Neutrophil (primary cell): ENCODE results near the gene CIAO3.
A peak's percentile ranks its signal among the peaks of the same experiment; 100 is the strongest.
"Not testable (repeated sequence)": the region's sequence is repeated elsewhere in the genome, so short reads cannot be mapped to it uniquely, and the experiment has no call there.

ENCODE experiments used
- H3K27ac ChIP-seq: fragments of 200-600 bp; sonication (generic); 2 replicates; pipeline ENCODE4 v1.5.1; 2016; ENCODE audit warnings: mild to moderate bottlenecking, moderate library complexity
- H3K27me3 ChIP-seq: fragments of 200-600 bp; sonication (generic); 2 replicates; pipeline ENCODE4 v1.6.0; 2016; ENCODE audit warnings: mild to moderate bottlenecking
- H3K36me3 ChIP-seq: fragments of 200-600 bp; sonication (generic); 2 replicates; pipeline ENCODE4 v1.5.1; 2017
- H3K4me1 ChIP-seq, 2 experiments: fragments of 200-600 bp in 1 of 2; sonication (generic) in 1 of 2; 1 replicate in 1 of 2; 2 replicates in 1 of 2; pipeline versions ENCODE4 v1.5.1 to v1.6.1; 2013 to 2016; ENCODE audit warnings: low read depth in 1 of 2, low read length in 1 of 2, mild to moderate bottlenecking in 1 of 2, moderate library complexity in 1 of 2; ENCODE audit not compliant: control insufficient read depth in 1 of 2, insufficient read depth in 1 of 2
- H3K4me3 ChIP-seq, 2 experiments: fragments of 200-600 bp in 1 of 2; sonication (generic) in 1 of 2; 1 replicate in 1 of 2; 2 replicates in 1 of 2; pipeline ENCODE4 v1.5.1; 2013 to 2016; ENCODE audit warnings: low read depth in 1 of 2, low read length in 1 of 2, mild to moderate bottlenecking in 1 of 2, moderate library complexity in 1 of 2
- H3K9me3 ChIP-seq: fragments of 200-600 bp; sonication (generic); 2 replicates; pipeline ENCODE4 v1.5.1; 2016
- CTCF ChIP-seq: fragments of 200-600 bp; sonication (generic); IDR thresholded peaks from 2 replicates; pipeline ENCODE4 v1.5.1; 2016; ENCODE audit warnings: antibody characterized with exemption

Gene CIAO3

GRCh38 chr16:746637-747036 is 5.8 kb upstream of the CIAO3 start:
- H3K4me1 ChIP-seq: no peaks in the 10 kb centered on the region
- no peaks in the 10 kb centered on the region for H3K9me3 ChIP-seq
- no peak overlapping the region for H3K4me3 ChIP-seq
- no peaks in the 10 kb centered on the region for H3K36me3 ChIP-seq
- H3K27ac ChIP-seq: no peak overlapping the region
- peaks cover 6% of the 10 kb centered on the region for H3K27me3 ChIP-seq
- no peak for TF ChIP-seq CTCF

- Histone ChIP-seq H3K27ac (no peak overlapping the region), H3K4me1 (peaks cover 4 to 6% of the 10 kb centered on the region in 2 experiments), H3K4me3 (no peak overlapping the region), H3K9me3 (no peaks in the 10 kb centered on the region), H3K27me3 (peaks cover 6% of the 10 kb centered on the region), H3K36me3 (no peaks in the 10 kb centered on the region)
- no peak for TF ChIP-seq CTCF
These were observed 4.9 kb upstream of the CIAO3 start for GRCh38 chr16:745739-746138.

- Histone ChIP-seq H3K27ac (no peak overlapping the region), H3K36me3 (no peaks in the 10 kb centered on the region), H3K4me3 (no peak overlapping the region), H3K9me3 (no peaks in the 10 kb centered on the region), H3K4me1 (peaks cover 12 to 15% of the 10 kb centered on the region in 2 experiments), H3K27me3 (peaks cover 6% of the 10 kb centered on the region)
- no peak for TF ChIP-seq CTCF
These were observed 3.1 kb upstream of the CIAO3 start for GRCh38 chr16:743794-744500.

- not testable (repeated sequence) for H3K27me3 ChIP-seq, H3K4me3 ChIP-seq, H3K36me3 ChIP-seq, H3K9me3 ChIP-seq, H3K27ac ChIP-seq
- peaks cover 12 to 15% of the 10 kb centered on the region in 2 experiments for H3K4me1 ChIP-seq
These were observed 2.1 kb upstream of the CIAO3 start for GRCh38 chr16:742894-743293.

GRCh38 chr16:741986-742629 is 1.3 kb upstream of the CIAO3 start:
- no peak for TF ChIP-seq CTCF

GRCh38 chr16:740459-740763 is 386 bp downstream of the CIAO3 start:
- Histone ChIP-seq H3K36me3 (peaks cover 22% of the 10 kb centered on the region), H3K27me3 (no peaks in the 10 kb centered on the region), H3K4me1 (peaks cover 12 to 15% of the 10 kb centered on the region in 2 experiments), H3K9me3 (no peaks in the 10 kb centered on the region), H3K27ac (peak overlapping the region; percentile 38), H3K4me3 (peak overlapping the region; percentile 77 to 82)
- no peak for TF ChIP-seq CTCF

More at GRCh38 chr16:741986-742629, 1.3 kb upstream of the CIAO3 start:
- Histone ChIP-seq H3K4me1 (peaks cover 12 to 15% of the 10 kb centered on the region in 2 experiments), H3K36me3 (peaks cover 8% of the 10 kb centered on the region), H3K27ac (no peak overlapping the region), H3K4me3 (no peak overlapping the region), H3K9me3 (no peaks in the 10 kb centered on the region), H3K27me3 (peaks cover 6% of the 10 kb centered on the region)
